Measurements from ENCODE around the gene MTCL1.

Gene MTCL1

GRCh38 chr18:8860845-8861642, 155.7 kb downstream of the MTCL1 start:
- Histone ChIP-seq H3K9me3 (ENCODE audit: control insufficient read depth, low read length) (no peaks in the 10 kb centered on the region), H2AFZ (peak overlapping the region; percentile 41), H3K4me2 (ENCODE audit: low read length) (no peak overlapping the region), H3K27me3 (ENCODE audit: control insufficient read depth, insufficient read depth, low read length) (no peaks in the 10 kb centered on the region), H3K4me1 (no peaks in the 10 kb centered on the region), H3K4me3 (ENCODE audit: low read depth, low read length) (no peak overlapping the region), H3K9ac (no peak overlapping the region), H3K79me2 (no peaks in the 10 kb centered on the region), H3K36me3 (ENCODE audit: control insufficient read depth, insufficient read depth, low read length) (no peaks in the 10 kb centered on the region), H3K27ac (no peak overlapping the region)
- TF ChIP-seq CTCF (IDR thresholded peaks at IDR 0.05) = no peak

- TF ChIP-seq CTCF (IDR thresholded peaks at IDR 0.05) = no peak
- no peaks in the 10 kb centered on the region for H3K9me3 ChIP-seq (ENCODE audit: control insufficient read depth, low read length)
- H3K27ac ChIP-seq = no peak overlapping the region
- H2AFZ ChIP-seq = no peak overlapping the region
- no peak overlapping the region for H3K4me2 ChIP-seq (ENCODE audit: low read length)
- no peaks in the 10 kb centered on the region for H3K79me2 ChIP-seq
- H3K4me1 ChIP-seq = no peaks in the 10 kb centered on the region
- H3K4me3 ChIP-seq (ENCODE audit: low read depth, low read length) = no peak overlapping the region
- no peaks in the 10 kb centered on the region for H3K27me3 ChIP-seq (ENCODE audit: control insufficient read depth, insufficient read depth, low read length)
- no peak overlapping the region for H3K9ac ChIP-seq
- H3K36me3 ChIP-seq (ENCODE audit: control insufficient read depth, insufficient read depth, low read length) = no peaks in the 10 kb centered on the region
Observed at GRCh38 chr18:8863427-8863826, 158.1 kb downstream of the MTCL1 start.

GRCh38 chr18:8865934-8866333, 160.6 kb downstream of the MTCL1 start:
- no peaks in the 10 kb centered on the region for H3K36me3 ChIP-seq (ENCODE audit: control insufficient read depth, insufficient read depth, low read length)
- H3K9ac ChIP-seq = no peak overlapping the region
- H3K27ac ChIP-seq = no peak overlapping the region
- H3K79me2 ChIP-seq = no peaks in the 10 kb centered on the region
- no peaks in the 10 kb centered on the region for H3K4me1 ChIP-seq
- no peak overlapping the region for H2AFZ ChIP-seq
- H3K9me3 ChIP-seq (ENCODE audit: control insufficient read depth, low read length) = no peaks in the 10 kb centered on the region
- H3K4me2 ChIP-seq (ENCODE audit: low read length) = no peak overlapping the region
- no peaks in the 10 kb centered on the region for H3K27me3 ChIP-seq (ENCODE audit: control insufficient read depth, insufficient read depth, low read length)
- H3K4me3 ChIP-seq (ENCODE audit: low read depth, low read length) = no peak overlapping the region
- TF ChIP-seq CTCF (IDR thresholded peaks at IDR 0.05) = no peak

- Histone ChIP-seq H3K27me3 (ENCODE audit: control insufficient read depth, insufficient read depth, low read length) (no peaks in the 10 kb centered on the region), H3K4me1 (no peaks in the 10 kb centered on the region), H3K36me3 (ENCODE audit: control insufficient read depth, insufficient read depth, low read length) (no peaks in the 10 kb centered on the region), H3K79me2 (no peaks in the 10 kb centered on the region), H3K9ac (no peak overlapping the region), H3K9me3 (ENCODE audit: control insufficient read depth, low read length) (no peaks in the 10 kb centered on the region), H3K27ac (no peak overlapping the region), H2AFZ (no peak overlapping the region), H3K4me3 (ENCODE audit: low read depth, low read length) (no peak overlapping the region), H3K4me2 (ENCODE audit: low read length) (no peak overlapping the region)
- no peak for TF ChIP-seq CTCF (IDR thresholded peaks at IDR 0.05)
Observed at GRCh38 chr18:8866679-8867078, 161.3 kb downstream of the MTCL1 start.

- Histone ChIP-seq H3K4me1 (no peaks in the 10 kb centered on the region), H3K4me3 (ENCODE audit: low read depth, low read length) (no peak overlapping the region), H3K36me3 (ENCODE audit: control insufficient read depth, insufficient read depth, low read length) (no peaks in the 10 kb centered on the region), H3K27me3 (ENCODE audit: control insufficient read depth, insufficient read depth, low read length) (no peaks in the 10 kb centered on the region), H2AFZ (no peak overlapping the region), H3K27ac (no peak overlapping the region), H3K9ac (no peak overlapping the region), H3K79me2 (no peaks in the 10 kb centered on the region), H3K9me3 (ENCODE audit: control insufficient read depth, low read length) (no peaks in the 10 kb centered on the region), H3K4me2 (ENCODE audit: low read length) (no peak overlapping the region)
- TF ChIP-seq CTCF (IDR thresholded peaks at IDR 0.05) = no peak
Observed at GRCh38 chr18:8868276-8868675, 162.9 kb downstream of the MTCL1 start.
